G401 (cell line): ENCODE measurements around the gene CALN1. TPM values are rescaled to one million over a fixed set of nuclear protein-coding genes. Genes with fewer than 3 reads are reported as not detected.

Experiments
- DNase-seq: peaks from one replicate; pipeline ENCODE4 v3.0.0-alpha.2; 2015; ENCODE audit warnings: low spot score
- in situ Hi-C: cut with HindIII; loops from 2 replicates; pipeline ENCODE4 v1.10.0; 2016; ENCODE audit warnings: low sequenced_read_pairs, mixed read lengths
- total RNA-seq: library from RNA; depleted of rRNA; stranded (reverse); fragments of >200 nt; shearing (Covaris generic); gene quantifications from 2 replicates; pipeline ENCODE4 v1.2.3, GENCODE V29; 2014

The CALN1 gene
- total RNA-seq, 1 experiment from 2014 or later: not detected

DNA sequence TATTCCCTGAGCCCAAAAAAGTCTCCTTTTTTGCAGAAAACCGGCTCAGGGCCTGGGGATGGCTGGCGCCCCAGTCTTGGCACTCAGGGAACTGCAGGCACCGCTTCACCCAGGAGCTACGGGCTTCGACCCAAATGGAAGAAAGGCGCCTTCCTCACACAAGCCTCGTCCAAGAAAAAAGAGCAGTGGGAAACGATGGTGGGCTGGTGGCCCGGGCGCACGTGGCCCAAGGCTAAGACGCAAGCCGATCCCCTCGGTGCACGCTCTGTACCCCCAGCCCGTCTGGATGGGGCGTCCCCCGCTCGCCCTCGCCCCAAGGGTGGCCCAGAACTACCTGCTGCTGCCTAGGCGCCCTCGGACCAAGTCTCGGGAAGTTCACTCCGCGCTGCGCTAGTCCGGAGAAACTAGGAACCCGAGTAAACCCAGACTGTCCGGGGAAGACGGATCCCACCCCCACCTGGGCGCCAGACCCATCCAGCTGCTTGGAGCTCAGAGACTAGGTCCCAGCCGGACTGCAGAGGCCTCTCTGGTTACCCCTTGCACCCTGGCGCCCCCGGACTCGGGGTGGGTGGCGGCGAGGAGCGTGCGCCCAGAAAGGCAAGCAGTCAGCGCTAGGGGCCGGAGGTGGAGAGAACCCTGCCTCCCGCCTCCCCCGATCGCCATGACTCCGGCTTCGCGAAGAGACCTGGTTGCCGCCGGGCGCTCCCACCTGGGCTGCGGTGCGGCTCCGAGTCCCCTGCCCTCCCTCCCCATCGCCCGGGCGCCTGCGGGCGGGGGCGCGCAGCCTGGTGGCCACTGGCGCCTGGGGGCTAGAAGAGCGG lies 76.4 kb downstream of the CALN1 start:
- peak; percentile 69 for DNase-seq
- in situ Hi-C loops: no loop called here

DNA sequence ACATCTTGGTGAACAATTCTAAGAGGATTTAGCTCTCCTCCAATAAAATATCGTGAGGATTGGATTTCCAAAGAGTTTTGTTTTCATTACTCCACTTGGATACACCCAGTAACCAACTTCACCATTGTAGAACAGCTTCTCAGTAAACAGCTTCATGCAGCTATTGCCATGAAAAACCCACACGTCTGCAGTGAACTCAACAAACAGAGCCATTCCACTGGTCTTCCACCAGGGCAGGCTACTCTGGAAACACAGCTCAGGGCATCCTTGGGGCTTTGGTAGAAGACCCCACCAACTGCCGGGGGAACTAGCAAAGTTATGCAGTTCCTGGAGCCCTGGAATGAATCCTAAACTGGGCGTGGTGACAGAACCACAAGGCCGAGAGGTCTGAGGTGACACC lies 77.4 kb downstream of the CALN1 start:
- in situ Hi-C loops: no loop called here

DNA sequence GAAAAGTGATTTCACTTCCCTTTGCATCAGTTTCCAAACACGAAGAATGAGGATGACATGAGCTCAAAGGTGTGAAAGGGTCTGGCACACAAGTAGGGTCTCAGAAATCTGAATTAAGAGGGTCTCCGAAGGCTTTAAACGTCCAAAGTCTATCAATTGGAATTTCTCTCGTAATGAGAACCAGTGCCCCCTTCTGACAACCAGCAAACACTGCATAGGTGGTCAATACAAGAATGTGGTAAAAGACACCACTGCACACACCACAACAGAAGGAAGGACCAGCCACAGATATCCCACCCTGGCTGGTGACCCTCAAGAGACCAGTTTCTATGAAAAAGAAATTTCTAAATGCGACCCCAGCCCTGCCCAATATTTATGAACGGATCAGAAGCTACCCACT lies 78.1 kb downstream of the CALN1 start:
- DNase-seq: peak; percentile 60
- in situ Hi-C loops: no loop called here

More for the DNA sequence above, 77.4 kb downstream of the CALN1 start:
- DNase-seq: peak; percentile 43

DNA sequence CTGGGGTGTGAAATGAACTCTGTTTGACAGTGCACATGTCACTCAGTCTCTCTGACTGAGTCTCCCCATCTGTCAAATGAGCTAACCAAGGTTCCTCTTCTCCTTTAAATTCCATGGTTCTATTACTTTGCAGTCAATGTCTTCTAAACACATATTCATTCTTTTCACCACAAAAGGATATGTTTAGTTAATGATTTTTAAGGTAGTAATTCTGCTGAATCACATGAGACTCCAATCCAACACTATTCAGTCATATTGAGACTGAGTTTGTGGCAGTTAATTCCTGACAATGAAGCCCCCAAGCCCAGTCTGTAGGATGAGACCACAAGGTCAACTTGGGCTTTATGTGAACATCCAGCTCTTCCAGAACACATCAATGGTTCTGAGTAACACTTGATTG lies 85.3 kb downstream of the CALN1 start:
- DNase-seq: no peak
- in situ Hi-C loops: no loop called here

DNA sequence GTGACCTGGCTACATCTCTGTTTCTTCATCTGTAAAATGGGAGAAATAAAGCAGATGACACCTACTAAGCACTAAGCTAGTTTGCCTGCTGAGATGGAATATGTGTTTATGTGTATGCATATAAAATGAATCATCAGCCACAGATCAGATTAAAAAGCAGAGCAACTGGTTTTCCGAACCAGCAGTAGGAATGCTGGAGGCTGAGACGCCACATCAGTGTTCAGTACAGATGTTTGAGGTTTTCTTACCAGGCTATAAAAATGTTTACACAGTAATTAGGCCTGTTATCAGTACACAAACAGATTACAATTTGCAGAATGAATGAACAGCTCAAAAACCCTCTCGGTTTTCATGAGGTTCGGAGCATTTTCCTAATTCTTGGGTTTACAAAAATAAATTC lies 85.8 kb downstream of the CALN1 start:
- in situ Hi-C loops: no loop called here

DNA sequence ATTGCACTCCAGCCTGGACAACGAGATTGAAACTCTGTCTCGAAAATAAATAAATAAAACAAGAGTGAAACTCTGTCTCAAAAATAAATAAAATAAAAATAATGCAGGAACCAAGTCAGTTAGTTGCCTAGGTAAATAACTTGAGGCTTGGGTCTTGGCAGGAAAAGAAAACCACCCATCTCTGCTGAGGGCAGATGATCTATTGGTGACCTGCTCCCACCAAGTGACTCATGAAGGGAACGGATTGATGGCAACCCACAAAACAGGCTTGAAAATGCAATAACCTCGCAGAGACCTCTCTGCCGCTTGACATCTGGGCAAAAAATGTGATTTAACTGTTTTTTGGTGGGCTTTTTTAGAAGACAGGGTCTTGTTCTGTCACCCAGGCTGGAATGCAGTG lies 86.6 kb downstream of the CALN1 start:
- DNase-seq: no peak
- in situ Hi-C loops: no loop called here

More for the DNA sequence above, 85.8 kb downstream of the CALN1 start:
- no peak for DNase-seq

DNA sequence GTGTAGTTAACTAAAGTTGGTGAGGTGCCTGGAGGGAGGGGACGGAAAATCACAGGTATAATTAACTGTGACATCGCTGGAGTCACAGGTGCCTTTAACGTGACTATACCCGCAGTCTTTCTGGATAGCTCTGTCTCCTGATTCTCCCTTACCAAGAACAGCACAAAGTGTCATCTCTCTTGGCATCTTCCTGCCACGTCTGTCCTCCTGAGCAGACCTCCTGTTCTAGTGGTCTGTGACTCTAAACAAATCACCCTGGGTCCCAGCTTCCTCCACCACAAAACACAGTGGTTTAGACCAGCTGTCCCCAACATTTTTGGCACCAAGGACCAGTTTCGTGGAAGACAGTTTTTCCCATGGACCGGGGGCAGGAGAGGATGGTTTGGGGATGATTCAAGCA lies 90.5 kb downstream of the CALN1 start:
- in situ Hi-C loops: no loop called here
- peak; percentile 61 for DNase-seq

DNA sequence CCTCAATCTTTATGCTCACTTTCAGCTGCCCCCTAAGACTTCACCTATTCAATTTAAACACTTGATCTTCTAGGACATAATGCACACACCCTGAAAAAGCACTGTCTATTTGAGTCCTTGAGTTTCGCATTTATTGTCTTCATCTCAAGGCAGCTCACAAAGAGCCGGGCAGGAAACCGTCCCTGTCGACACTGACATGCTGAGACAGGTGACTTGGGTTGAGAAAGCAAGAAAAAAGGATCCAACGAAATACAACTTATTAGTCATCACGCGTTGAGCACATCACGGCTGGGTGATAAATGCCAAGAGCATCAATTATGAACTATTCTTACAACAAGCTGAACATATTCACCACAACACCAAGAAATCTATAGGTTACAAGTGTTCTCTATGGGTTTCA lies 91.1 kb downstream of the CALN1 start:
- no peak for DNase-seq
- in situ Hi-C loops: no loop called here

DNA sequence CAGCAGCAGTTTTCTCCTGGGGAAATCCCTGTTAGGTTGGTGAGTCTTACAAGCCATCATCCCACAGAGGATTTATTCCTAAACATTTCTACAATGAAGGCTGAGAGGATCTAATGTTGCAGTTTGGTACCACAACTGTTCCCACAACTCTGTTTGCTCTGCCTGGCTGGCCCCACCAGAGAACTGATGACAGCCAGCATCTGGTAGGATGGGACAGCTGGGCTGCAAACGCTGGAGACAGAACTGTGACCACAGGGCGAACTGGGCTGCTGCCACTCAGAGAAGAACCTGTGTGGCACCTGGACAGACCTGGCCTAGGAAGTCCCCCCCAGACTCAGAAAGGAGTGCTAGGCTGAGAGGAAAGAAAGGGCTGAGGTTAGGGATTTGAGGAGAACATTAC lies 94.8 kb downstream of the CALN1 start:
- DNase-seq: no peak
- in situ Hi-C loops: no loop called here

DNA sequence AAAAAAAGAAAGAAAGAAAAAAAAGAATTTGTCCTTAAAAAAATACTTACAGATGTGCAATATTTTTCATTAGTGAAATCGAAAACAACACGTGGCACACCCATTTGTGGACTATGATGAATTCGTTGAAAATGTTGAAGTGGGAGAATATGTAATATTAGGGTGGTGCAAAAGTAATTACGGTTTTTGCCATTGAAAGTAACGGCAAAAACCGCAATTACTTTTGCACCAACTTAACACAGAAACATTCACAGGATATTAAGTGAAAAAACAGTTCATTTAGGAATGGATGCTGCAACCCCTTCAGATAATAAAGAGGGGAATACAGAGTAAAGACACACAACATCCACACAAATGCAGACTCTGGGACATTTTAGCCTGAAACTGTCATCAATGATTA lies 96.0 kb downstream of the CALN1 start:
- DNase-seq: no peak
- in situ Hi-C loops: no loop called here

DNA sequence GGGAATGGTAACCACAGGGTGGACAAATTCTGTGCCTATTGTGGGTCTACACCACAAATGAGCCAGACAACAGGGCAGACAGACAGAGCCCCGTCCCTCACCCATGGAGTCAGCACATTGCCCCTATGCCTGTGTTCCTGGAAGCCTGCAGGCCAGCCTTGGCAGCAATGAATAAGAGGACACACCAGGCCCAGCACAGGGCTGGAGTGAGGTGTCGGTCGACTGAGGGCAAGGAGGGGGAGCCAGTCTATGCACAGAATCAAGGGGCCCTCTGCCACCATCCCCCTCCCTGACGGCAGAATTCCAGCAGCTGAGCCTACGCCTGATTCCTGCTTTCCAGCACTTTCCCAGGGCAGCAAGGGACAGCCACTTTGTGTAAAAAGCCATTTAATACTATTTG lies 98.2 kb downstream of the CALN1 start:
- peak; percentile 39 for DNase-seq
- in situ Hi-C loops: no loop called here

DNA sequence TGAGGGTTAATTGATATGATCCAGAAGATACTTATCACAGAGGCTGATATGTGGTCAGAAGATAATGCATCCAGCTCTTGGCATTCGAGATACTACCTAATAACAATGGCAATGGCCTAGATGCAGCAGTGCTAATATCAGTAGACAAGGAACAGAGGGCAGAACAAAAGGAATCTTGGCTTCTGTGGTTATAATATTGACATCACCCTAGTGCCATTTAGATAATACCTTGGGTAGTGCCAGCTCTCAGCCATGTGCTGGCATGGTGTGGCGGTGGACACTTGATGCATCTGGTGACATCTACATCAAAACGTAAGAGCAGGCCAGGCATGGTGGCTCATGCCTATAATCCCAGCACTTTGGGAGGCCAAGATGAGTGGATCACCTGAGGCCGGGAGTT lies 101.8 kb downstream of the CALN1 start:
- DNase-seq: peak; percentile 51
- in situ Hi-C loops: no loop called here

DNA sequence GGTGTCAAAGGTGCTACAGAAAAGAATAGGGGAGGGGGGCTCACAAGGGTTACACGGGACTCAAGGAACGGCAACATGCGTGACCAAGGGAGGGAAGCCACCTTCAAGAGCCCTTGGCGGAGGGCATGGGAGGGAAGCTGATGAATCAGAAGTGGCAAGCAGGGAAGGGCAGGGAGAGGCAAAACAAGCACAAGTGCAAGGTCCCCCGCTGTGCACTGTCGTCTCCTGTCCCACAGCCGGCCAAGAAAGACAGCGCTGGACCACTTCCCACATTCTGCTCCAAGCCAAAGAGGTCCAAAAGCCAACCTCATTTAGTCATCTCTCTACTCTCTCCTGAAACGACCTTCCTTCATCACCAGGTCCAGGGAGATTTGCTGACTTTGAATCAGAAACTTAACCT lies 102.7 kb downstream of the CALN1 start:
- peak; percentile 92 for DNase-seq
- in situ Hi-C loops: no loop called here

DNA sequence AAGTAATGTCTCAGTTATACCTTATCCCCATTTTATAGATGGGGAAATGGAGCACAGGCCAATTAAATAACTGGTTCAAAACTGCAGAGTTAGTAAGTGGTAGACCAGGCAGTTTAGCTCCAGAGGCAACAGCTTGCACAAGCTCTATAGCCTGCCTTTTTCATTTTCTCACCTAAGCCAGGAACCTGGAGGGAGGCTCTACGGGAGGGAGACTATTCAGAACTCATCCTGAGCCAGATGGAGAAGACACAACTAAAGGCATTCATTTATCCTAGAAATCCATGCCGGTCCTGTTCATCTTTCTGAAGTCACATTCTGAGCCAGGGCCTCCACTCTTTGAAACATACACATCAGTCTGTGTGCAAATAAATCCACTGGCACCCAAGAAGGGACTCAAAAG lies 103.2 kb downstream of the CALN1 start:
- peak; percentile 88 for DNase-seq
- in situ Hi-C loops: no loop called here

DNA sequence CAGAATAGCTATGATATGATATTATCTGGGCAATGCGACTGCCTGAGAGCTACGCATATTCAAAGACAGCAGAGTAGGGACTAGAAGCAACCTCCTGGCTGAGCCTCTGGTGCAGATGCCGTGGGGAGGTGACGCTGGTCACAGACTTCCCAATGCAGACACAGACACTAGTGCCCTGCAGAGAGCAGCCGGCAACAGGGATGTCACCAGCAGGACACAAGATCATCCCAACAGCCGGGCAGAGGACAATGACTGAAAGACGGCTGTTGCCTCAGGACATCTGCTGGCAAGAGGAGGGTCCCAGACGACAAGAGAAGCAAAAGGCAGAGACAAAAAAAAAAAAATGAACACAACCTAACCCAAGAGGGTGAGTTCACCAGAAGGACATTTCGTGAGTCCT lies 104.6 kb downstream of the CALN1 start:
- peak; percentile 40 for DNase-seq
- in situ Hi-C loops: no loop called here

DNA sequence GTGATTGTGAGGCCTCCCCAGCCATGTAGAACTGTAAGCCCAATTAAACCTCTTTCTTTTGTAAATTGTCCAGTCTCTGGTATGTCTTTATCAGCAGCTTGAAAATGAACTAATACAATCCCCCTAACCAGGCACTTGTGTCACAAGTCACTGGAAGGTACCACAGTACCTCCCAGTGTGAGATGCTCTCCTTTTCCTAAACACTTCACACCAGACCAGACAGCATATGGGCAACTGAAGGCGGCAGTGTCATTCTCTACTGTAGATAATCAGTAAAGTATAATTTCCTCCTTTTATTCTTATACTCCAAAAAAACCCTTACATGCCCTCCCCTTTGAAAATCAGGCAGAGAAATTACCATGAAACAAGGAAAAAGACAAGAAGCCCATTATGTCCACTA lies 113.2 kb downstream of the CALN1 start:
- in situ Hi-C loops: no loop called here
- peak; percentile 64 for DNase-seq

DNA sequence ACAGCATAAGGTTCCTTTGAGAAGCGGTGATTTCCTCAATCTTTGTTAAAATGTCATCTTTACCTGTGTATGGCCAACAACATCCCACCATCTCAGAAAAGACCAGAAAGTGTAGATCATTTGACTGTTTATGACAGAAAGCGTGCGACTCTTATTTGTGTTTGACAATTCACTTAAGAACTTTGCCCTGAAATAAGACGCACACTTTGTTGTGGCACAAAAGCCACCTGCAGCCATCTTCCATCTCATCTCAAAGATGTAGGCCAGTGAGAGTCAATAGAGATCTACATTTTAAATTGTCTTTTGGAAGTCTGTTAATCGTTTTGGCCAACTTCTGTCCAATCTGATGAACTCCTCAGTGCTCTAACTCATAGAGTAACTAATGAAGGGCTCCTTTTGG lies 114.0 kb downstream of the CALN1 start:
- DNase-seq: no peak
- in situ Hi-C loops: no loop called here

DNA sequence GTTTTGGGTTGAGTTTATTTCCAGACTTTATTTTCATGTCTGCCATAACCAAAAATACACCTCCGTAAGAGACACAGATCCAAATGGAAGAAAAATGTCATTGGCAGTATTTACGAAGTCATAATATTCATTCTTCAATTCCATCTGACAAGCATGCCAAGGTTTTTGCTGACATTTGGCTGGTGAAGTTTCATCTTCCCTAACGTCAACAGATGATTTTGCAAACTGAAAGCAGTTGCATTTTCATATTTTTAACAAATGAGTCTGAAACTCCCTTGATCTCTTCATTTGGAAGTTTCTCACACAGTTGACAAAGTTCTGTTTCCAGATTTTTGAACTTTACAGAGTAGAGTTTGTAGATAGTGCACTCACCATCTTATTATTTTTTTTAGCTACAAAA lies 114.5 kb downstream of the CALN1 start:
- in situ Hi-C loops: no loop called here
- no peak for DNase-seq

DNA sequence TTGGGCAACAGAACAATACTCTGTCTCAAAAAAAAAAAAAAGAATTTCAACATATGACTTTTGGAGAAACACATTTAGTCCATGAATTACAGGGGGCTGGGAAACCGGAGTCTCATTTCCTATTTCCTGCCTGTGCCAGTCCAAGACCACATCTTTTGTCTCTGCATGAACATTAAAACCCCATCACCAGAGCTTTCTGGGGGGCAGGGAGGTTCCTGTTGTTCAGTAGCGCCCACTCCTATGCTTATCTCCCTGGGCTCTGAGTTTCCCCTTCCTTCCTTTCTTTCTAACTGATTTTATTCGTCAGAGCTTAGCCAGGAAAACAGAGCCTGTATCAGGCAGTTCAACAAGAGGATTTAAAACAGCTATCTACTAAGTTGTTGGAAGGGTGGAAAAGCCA lies 119.3 kb downstream of the CALN1 start:
- in situ Hi-C loops: no loop called here
- no peak for DNase-seq

DNA sequence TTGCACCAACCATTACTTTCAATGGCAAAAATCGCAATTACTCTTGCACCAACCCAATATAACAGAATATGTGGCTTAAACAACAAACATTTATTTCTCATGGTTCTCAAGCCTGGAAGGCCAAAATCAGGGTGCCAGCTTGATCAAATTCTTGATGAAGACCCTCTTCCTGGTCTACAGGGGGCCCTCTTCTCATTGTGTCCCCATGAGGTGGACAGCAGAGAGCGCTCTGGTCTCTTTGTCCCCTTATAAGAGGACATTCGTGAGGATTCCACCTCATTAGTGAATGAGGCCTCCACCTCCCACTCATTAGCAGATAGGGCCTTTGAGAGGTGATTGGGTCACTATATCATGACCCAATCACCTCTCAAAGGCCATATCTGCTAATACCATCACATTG lies 120.0 kb downstream of the CALN1 start:
- in situ Hi-C loops: no loop called here
- no peak for DNase-seq

DNA sequence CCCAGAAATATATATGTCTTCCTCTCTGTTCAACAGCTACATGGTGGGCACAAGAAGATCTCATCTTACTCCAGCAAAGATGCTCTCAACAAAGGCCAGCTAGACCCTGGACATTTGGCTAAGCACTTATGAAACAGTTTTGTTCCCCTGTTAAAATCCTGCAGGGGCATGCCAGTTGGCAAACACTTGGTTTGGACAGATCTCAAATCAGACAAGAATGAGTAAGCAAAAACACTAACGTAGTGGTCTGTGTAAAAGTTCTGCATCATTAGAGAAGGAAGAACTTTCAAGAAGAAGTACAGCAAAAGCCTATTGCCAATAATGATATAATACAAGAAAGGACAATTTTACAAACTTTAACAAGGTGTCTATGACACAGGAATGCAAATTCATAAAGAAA lies 125.6 kb downstream of the CALN1 start:
- DNase-seq: peak; percentile 78

More for the DNA sequence above, 125.6 kb downstream of the CALN1 start:
- in situ Hi-C loops: no loop called here
